ENCODE measurements around the gene MIER2.
A peak's percentile ranks its signal among the peaks of the same experiment; 100 is the strongest.
"Not testable (repeated sequence)": the region's sequence is repeated elsewhere in the genome, so short reads cannot be mapped to it uniquely, and the experiment has no call there.

Gene MIER2

DNA sequence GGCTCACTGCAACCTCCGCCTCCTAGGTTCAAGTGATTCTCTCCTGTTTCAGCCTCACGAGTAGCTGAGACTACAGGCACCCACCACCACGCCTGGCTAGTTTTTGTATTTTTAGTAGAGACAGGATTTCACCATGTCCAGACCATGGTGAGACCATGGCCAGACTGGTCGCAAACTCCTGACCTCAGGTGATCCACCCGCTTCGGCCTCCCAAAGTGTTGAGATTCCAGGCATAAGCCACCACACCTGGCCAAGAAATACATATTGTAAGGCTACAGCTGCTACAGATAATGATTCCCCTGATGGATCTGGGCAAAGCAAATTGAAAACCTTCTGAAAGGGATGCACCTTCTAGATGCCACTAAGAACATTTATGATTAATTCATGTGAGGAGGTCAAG lies 71.2 kb downstream of the MIER2 start:
- DNase-seq (ENCODE audit: low spot score) = no peak

DNA sequence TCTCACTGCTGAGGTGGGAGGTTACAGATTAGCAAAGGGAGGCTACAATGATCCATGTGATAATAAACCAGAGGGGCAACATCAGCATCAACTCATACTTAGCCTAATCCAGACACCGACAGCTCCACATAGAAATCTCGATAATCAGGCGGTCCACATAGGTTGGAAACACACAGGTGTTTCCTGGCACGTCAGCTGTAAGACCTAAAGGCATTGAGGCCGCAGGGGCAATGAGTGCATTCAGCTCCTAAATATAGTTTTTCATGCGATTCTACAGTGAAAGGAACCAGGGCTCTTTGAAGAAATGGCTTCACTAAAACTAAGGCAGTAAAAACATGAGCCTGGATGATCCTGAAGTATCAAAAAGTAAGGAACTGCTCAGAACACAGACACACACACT lies 72.7 kb downstream of the MIER2 start:
- DNase-seq (ENCODE audit: low spot score) = peak; percentile 2
- TF ChIP-seq, protein P1, sequence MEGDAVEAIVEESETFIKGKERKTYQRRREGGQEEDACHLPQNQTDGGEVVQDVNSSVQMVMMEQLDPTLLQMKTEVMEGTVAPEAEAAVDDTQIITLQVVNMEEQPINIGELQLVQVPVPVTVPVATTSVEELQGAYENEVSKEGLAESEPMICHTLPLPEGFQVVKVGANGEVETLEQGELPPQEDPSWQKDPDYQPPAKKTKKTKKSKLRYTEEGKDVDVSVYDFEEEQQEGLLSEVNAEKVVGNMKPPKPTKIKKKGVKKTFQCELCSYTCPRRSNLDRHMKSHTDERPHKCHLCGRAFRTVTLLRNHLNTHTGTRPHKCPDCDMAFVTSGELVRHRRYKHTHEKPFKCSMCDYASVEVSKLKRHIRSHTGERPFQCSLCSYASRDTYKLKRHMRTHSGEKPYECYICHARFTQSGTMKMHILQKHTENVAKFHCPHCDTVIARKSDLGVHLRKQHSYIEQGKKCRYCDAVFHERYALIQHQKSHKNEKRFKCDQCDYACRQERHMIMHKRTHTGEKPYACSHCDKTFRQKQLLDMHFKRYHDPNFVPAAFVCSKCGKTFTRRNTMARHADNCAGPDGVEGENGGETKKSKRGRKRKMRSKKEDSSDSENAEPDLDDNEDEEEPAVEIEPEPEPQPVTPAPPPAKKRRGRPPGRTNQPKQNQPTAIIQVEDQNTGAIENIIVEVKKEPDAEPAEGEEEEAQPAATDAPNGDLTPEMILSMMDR (IDR thresholded peaks at IDR 0.05; ENCODE audit: extremely low read depth, missing control alignments) = no peak

More for the DNA sequence above, 71.2 kb downstream of the MIER2 start:
- TF ChIP-seq, protein P1 (IDR thresholded peaks at IDR 0.05; ENCODE audit: extremely low read depth, missing control alignments) = no peak

- peak; percentile 2 for DNase-seq (ENCODE audit: low spot score)
Observed at GRCh38 chr19:270766-271318, 73.8 kb downstream of the MIER2 start.

DNA sequence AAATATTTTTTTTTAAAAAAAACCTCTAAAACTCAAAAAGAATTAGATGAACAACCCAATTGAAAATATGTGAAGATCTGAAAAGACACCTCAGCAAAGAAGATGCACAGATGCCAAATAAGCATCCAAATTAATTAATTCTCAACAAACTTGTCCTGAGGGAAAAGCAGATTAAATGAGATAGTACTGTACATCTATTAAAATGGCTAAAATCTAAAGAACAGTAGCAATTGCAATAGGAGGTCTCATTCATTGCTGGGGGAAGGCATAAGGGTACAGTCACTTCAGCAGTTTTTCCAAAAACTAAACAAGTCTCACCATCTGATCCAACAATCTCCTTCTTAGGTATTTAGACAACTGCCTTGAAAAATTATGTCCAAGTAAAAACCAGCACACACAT lies 75.4 kb downstream of the MIER2 start:
- DNase-seq (ENCODE audit: low spot score) = peak; percentile 3
- TF ChIP-seq, protein P1 (IDR thresholded peaks at IDR 0.05; ENCODE audit: extremely low read depth, missing control alignments) = no peak

DNA sequence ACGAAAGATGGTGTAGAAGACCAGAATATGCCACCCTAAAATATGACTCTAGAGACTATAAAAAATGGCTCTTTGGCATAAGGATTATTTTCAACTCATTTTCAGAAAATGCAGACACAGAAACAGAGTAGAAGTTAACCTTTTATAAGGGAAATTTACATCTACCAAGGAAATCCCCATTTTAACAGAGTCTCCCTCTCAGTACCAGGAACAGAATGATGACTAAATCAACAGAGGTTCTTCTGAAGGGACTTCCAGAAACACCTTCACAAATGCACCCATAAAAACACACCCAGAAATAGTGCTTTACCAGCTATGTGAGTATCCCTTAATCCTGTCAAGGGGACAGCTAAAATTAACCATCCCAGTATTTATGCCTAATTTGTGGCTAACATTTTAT lies 82.5 kb downstream of the MIER2 start:
- TF ChIP-seq, protein P1 (IDR thresholded peaks at IDR 0.05; ENCODE audit: extremely low read depth, missing control alignments) = no peak
- peak; percentile 34 for DNase-seq (ENCODE audit: low spot score)

GRCh38 chr19:256804-257203 lies 87.8 kb downstream of the MIER2 start:
- DNase-seq (ENCODE audit: low spot score) = not testable (repeated sequence)

Measured in GM20000 (cell line).